Liver (tissue), 9 donors: Measurements from ENCODE around the gene BRWD1. TPM values are rescaled to one million over a fixed set of nuclear protein-coding genes. Genes with fewer than 3 reads are reported as not detected.

Experiments
- DNase-seq: peaks from one replicate; pipeline ENCODE4 v3.0.0-alpha.2; 2017; ENCODE audit warnings: low spot score
- H3K27ac ChIP-seq, 2 donors: one replicate each; pipeline ENCODE4 v1.7.0; 2013; ENCODE audit warnings: inconsistent platforms in 2 of 2, low read length in 2 of 2, control low read depth in 1 of 2, low read depth in 1 of 2, mild to moderate bottlenecking in 1 of 2
- H3K27me3 ChIP-seq, 4 donors: one replicate each; pipeline versions ENCODE4 v1.6.1 to v1.7.0; 2013; ENCODE audit warnings: low read length in 3 of 4, inconsistent platforms in 1 of 4, mild to moderate bottlenecking in 1 of 4, moderate library complexity in 1 of 4; ENCODE audit not compliant: control insufficient read depth in 4 of 4, insufficient read depth in 4 of 4
- H3K36me3 ChIP-seq, 4 donors: one replicate each; pipeline versions ENCODE4 v1.6.1 to v1.7.0; 2013; ENCODE audit warnings: low read length in 3 of 4, mild to moderate bottlenecking in 3 of 4, low read depth in 1 of 4, moderate library complexity in 1 of 4; ENCODE audit not compliant: control insufficient read depth in 4 of 4, insufficient read depth in 3 of 4
- H3K4me1 ChIP-seq, 4 donors: one replicate each; pipeline versions ENCODE4 v1.6.1 to v1.7.0; 2013; ENCODE audit warnings: low read length in 3 of 4, mild to moderate bottlenecking in 3 of 4, moderate library complexity in 1 of 4; ENCODE audit not compliant: control insufficient read depth in 4 of 4, insufficient read depth in 4 of 4
- H3K4me3 ChIP-seq, 3 donors: one replicate each; pipeline versions ENCODE4 v1.6.1 to v1.7.0; 2013; ENCODE audit warnings: low read length in 3 of 3, control low read depth in 1 of 3, low read depth in 1 of 3, mild to moderate bottlenecking in 1 of 3
- H3K9ac ChIP-seq, 2 donors: one replicate each; pipeline ENCODE4 v1.7.0; 2013; ENCODE audit warnings: low read length in 2 of 2, mild to moderate bottlenecking in 2 of 2, moderate library complexity in 2 of 2, control low read depth in 1 of 2, low read depth in 1 of 2
- H3K9me3 ChIP-seq, 4 donors: one replicate each; pipeline versions ENCODE4 v1.6.1 to v1.7.0; 2013; ENCODE audit warnings: low read length in 3 of 4; ENCODE audit not compliant: control insufficient read depth in 4 of 4
- ATF3 ChIP-seq: IDR thresholded peaks from 2 replicates; pipeline ENCODE4 v1.6.1; 2016; ENCODE audit warnings: antibody characterized with exemption
- EGR1 ChIP-seq, 2 donors: IDR thresholded peaks; 2 replicates each; pipeline ENCODE4 v1.6.1; 2016 to 2018; ENCODE audit warnings: antibody characterized with exemption in 2 of 2, low read depth in 2 of 2
- FOXA2 ChIP-seq: IDR thresholded peaks from 2 replicates; pipeline ENCODE4 v1.6.1; 2016; ENCODE audit warnings: antibody characterized with exemption
- HNF4G ChIP-seq: IDR thresholded peaks from 2 replicates; pipeline ENCODE4 v1.6.1; 2016; ENCODE audit warnings: antibody characterized with exemption
- MAX ChIP-seq: IDR thresholded peaks from 2 replicates; pipeline ENCODE4 v1.6.1; 2016; ENCODE audit warnings: antibody characterized with exemption
- NR2F2 ChIP-seq: IDR thresholded peaks from 2 replicates; pipeline ENCODE4 v1.6.1; 2016; ENCODE audit warnings: antibody characterized with exemption
- REST ChIP-seq: IDR thresholded peaks from 2 replicates; pipeline ENCODE4 v1.6.1; 2016; ENCODE audit warnings: antibody characterized with exemption, mild to moderate bottlenecking
- RXRA ChIP-seq, 2 donors: IDR thresholded peaks; 2 replicates each; pipeline ENCODE4 v1.6.1; 2017 to 2018; ENCODE audit warnings: antibody characterized with exemption in 2 of 2, mild to moderate bottlenecking in 1 of 2
- TAF1 ChIP-seq: conservative IDR thresholded peaks from 2 replicates; pipeline ENCODE4 v1.6.1; 2016; ENCODE audit warnings: antibody characterized with exemption, mild to moderate bottlenecking
- YY1 ChIP-seq: IDR thresholded peaks from 2 replicates; pipeline ENCODE4 v1.6.1; 2016; ENCODE audit warnings: antibody characterized with exemption, mild to moderate bottlenecking
- WGBS: extraction: QIAGEN DNeasy Blood & Tissue Kit; methylation state at CpG from one replicate; pipeline ENCODE4 v1.1.7; 2013; 5-methylcytosine and 5-hydroxymethylcytosine counted together
- polyA plus RNA-seq, 2 donors: library from polyadenylated mRNA; stranded (reverse) in 1 of 2; unstranded in 1 of 2; fragments of 200-250 nt in 1 of 2; fragments of >200 nt in 1 of 2; fragmentation: Nextera tagmentation in 1 of 2; extraction: Ambion mirVana in 1 of 2; gene quantifications; one replicate each; pipeline versions ENCODE4 v1.2.1 to v1.2.3, GENCODE V29; 2013 to 2015
- total RNA-seq, 2 donors: library from RNA; depleted of rRNA; stranded (reverse); fragments of >200 nt; gene quantifications; one replicate each; pipeline ENCODE4 v1.2.3, GENCODE V29; 2014
- donor health status: healthy.
- donor health status: healthy.
- donor health status: healthy.
- donor health status: healthy.
- donor health status: healthy.

The BRWD1 gene
- total and polyA plus RNA-seq, 4 donors, result 5.2 to 56.6 (median 20.9) TPM

DNA sequence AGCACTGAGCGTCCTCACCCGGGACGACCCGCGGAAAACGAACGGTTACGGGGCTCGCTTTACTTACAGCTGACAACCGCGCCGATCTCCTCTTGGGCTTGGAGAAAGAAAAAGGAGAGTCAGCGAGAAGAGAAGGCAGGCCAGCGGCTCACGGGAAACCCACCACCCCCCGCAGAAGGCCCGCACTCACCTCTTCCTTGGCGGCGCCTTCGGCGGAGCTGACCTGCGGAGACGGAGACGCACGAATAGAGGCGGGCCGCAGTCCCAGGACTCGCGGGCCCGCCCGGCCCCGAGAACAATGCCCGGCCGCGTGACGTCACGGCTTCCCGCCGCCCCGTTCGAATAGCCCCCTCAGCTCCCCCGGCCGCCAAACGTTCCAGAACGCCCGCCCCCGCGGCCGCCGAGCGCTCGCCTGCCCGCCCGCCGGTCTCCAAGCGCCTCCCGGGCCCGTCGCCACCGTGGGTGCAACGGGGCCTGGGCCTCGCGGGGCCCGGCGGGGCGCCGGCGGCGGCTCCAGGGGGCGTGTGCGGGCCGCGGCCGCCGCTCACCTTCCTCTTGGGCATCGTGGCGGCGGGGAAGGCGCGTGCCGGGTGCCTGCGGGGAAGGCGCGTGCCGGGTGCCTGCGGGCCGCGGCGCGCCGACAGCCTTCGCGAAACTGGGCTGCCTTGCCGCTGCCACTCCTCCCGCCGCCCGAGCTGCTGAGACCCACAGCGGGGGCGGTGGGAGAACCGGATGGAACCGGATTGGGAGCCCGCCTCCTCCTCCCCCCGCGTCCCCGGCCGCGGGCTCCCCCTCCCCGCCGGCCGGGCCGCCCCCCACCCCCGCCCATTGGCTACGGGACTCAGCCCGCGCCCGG, 35.2 kb upstream of the BRWD1 start, which contains the start of gene HMGN1:
TSS of gene HMGN1 (minus strand) at position 734 of the 856 bp plus-strand sequence. CDS start at position 563, 171 bp downstream.
- peak within 1 kb of the TSS; percentile 80 to 86 for H3K9ac ChIP-seq
- H3K9me3 ChIP-seq, result no peaks in the 10 kb centered on the region
- H3K4me1 ChIP-seq, result peaks cover 5 to 28% (median 9%) of the 10 kb centered on the region in 4 donors
- H3K27me3 ChIP-seq, result no peaks in the 10 kb centered on the region
- H3K36me3 ChIP-seq, result peaks cover 2 to 7% (median 4%) of the 10 kb centered on the region in 4 donors
- WGBS, result under 1% methylated on average over 116 of the region's 116 CpGs
- H3K4me3 ChIP-seq, result peak within 1 kb of the TSS; percentile 94 to 96 (median 95)
- TF ChIP-seq ATF3 (no peak), YY1 (peak; percentile 51), MAX (no peak), EGR1 (IDR thresholded peaks at IDR 0.05; ENCODE audit: low read depth in 2 of 2) (peak; percentile 30 to 77), HNF4G (no peak), NR2F2 (no peak)
- DNase-seq, result peak; percentile 78
- peak within 1 kb of the TSS; percentile 91 to 92 for H3K27ac ChIP-seq

DNA sequence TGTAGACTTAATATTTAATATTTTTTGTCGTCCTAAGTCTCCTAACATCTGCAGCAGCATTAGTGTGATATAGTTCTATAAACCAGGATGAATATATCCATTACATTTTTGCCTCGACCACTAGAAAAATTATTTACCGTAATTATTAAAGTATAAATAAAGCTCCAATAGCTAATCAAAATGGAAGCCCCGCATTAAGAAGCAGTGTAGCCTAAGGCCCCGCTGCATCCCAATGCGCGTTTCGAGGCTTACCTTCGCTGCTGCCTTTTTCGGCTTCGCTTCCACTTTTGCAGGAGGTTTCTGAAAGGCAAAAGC, 34.6 kb upstream of the BRWD1 start:
- peak overlapping the region; percentile 84 to 91 for H3K27ac ChIP-seq
- TF ChIP-seq REST, result no peak
- TF ChIP-seq FOXA2, result no peak
- peak; percentile 76 for TF ChIP-seq YY1
- TF ChIP-seq NR2F2, result no peak
- no peak for TF ChIP-seq HNF4G
- TF ChIP-seq RXRA (IDR thresholded peaks at IDR 0.05), result no peak
- no peaks in the 10 kb centered on the region for H3K9me3 ChIP-seq
- no peak for DNase-seq
- WGBS, result 2% methylated on average over 11 of the region's 11 CpGs
- no peaks in the 10 kb centered on the region for H3K27me3 ChIP-seq
- H3K4me1 ChIP-seq, result peaks cover 5 to 28% (median 9%) of the 10 kb centered on the region in 4 donors
- peak overlapping the region; percentile 81 to 96 (median 93) for H3K4me3 ChIP-seq
- peak overlapping the region; percentile 80 to 86 for H3K9ac ChIP-seq
- peaks cover 5 to 13% (median 10%) of the 10 kb centered on the region in 4 donors for H3K36me3 ChIP-seq

DNA sequence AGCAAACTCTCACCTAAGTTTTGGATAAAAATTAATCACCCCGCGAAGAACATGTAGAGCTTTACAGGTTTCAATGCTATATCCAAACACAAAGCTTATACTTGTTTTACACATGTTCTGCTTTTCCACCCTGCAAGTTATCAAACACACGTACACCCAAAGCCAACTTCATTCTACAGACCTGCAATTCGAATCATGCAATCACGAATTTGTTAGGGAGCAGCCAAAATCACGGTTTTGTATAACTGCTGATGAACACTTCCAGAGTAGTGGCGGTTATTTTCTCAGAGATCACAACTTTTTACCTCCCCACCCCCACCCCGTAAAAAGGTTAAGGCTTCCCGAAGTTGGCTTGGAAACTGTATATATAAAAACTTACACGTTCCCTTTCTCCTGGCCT, 34.1 kb upstream of the BRWD1 start:
- peak overlapping the region in 2 of 3 donors; percentile 81 to 96 for H3K4me3 ChIP-seq
- WGBS, result 20% methylated on average over 10 of the region's 10 CpGs
- H3K27ac ChIP-seq, result no peak overlapping the region
- TF ChIP-seq NR2F2 (no peak), TAF1 (no peak)
- H3K36me3 ChIP-seq, result peaks cover 5 to 13% (median 10%) of the 10 kb centered on the region in 4 donors
- peak overlapping the region; percentile 80 to 86 for H3K9ac ChIP-seq
- H3K27me3 ChIP-seq, result no peaks in the 10 kb centered on the region
- peaks cover 5 to 28% (median 9%) of the 10 kb centered on the region in 4 donors for H3K4me1 ChIP-seq
- DNase-seq, result no peak
- no peaks in the 10 kb centered on the region for H3K9me3 ChIP-seq
